CD4-positive, alpha-beta T cell treated with Interleukin-4 for 1 hour (primary cell): ENCODE measurements around the gene MYH9.

Experiments used
- DNase-seq, 2 donors: peaks; one replicate each; pipeline ENCODE4 v3.0.0-alpha.2; 2020 to 2022

MYH9 gene

GRCh38 chr22:36329254-36330078 lies 58.3 kb downstream of the MYH9 start:
- DNase-seq: peak; percentile 62 to 63

DNA sequence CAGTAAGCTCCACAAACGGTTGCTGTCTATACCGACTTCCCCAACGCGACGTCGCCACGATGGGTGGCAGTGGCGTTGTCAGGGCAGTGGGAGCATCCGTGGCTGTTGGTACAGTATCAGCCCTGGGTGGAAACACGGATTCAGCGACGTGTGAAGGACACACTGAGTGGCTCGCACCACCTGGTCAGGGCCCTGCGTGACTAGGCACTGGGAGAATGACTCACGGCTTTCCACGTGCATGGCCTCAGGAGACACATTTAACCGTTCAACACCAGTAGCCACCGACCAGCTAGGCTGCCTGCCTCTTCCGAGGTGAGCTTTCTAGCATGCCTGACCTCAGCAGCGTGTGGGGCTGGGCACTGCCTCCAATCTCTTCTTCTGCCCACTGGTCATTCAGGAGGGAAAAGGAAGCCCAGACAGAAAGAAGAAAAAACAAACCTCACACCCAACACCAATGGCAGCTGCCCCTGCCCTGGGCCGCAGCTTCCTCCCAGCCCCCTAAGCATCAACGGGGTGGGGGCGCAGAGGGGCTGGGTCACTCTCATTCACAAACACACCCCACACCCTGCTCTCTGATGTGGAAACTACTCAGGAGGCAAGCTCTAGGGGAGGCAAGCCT lies 59.0 kb downstream of the MYH9 start:
- peak in 1 of 2 donors; percentile 48 for DNase-seq

DNA sequence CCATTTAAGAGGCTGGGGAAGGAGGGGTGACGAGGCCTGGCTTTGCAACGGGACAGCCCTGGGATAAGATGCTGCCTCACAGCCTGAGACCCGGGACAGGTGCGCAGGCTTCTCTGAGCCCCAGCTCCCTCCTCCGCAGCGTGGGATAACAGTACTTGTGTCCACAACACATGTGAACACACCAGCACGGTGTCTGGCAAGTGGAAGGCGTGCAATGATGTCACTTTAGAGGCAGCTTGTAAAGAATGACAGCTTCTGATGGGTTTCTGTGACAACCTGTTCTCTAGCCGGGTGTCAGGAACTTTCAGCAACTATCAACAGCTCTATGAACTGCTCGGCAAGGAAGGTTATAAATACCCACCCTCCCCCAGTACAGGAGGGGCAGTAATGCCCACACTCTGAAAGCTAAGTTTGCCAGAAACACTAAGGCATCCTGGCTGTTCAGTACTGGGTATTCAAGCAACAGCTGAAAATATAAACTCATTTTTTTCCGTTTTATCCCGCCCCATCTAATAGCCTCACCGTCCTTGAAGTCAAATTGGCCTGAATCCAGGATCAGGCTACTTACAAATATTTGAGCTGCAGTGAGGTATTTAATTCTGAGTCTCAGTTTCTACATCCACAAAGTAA lies 59.7 kb downstream of the MYH9 start:
- no peak for DNase-seq

DNA sequence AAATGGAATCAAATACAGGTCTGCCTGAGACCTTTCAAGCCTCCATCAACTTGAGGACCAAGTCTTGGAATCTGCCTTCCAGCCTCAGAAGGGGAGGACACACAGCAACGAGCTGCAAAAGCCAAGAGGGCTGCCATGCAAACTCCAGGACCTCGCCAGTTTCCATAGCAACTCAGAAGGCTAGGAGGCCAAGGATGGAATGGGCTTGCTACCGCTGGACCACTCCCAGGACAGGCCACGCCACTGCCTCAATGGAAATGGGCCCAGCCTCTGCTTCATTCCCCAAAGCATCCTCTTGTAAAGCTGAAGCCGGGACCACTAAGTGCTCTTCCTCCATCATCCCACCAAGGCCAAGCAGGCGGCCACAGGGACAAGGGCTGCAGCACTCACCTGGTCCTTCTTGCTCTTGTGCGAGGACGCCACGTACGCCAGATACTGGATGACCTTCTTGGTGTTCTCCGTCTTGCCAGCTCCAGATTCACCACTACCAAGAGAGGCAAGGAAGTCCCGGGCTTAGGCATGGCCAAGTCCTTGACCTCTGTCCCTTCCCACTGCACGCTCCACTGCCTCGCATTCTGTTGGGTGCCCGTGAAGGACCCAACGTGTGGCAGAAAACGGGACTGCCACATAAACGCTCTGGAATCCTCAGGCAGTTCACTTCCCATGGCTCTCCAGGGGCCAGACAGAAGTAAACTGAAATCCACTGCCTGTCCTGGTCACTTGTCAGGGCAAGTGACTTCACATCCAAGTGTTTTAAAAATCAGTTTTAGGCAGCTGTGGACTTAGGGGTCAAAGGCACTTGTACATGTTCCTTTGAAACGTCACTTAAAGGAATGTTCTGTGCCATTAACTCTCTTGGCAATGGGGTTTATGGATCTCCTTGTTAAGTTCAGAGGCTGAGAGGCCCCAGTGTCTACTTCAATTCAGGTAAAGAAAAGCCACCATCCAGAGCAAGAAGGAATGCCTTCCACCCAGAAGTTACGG lies 61.3 kb downstream of the MYH9 start:
- no peak for DNase-seq

DNA sequence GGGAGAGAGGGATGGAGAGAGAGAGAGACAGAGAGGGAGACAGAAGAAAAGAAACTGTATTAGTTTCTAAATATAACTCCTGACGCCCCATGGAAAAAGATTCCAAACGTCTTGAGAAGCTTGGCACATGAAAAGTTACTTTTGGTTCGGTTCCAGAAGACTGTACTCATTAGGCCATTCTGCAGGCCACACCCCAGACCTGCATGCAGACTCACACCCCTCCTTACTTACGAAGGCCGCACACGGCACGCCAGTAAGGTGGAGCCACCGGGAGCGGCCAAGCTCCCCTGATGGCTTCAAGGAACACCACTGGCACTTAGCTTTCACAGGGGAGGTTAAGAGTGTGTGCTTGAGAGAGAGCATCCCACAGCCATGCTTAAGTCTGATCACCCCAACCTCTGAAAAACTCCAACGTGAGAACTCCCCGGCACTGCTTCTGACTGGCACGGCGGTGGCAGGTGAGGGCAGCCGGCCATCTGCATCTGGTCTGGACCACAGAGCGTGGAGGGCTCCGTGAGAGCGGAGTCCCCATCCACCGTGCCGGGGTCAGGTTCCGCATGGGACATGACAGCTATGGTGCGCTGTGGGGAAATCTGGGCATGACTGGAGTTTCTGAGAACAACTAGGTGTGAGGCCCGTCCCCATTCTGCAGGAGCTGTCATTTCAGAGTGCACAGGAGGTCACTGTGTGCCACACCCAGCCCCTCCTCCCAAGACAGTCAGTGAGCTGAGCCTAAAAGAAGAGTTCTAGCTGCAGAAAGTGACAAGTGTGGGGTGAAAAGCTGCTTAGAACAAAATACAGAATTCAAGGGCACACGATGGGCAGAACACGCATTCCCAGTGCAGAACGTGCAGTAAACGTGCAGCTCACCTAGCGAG lies 62.4 kb downstream of the MYH9 start:
- no peak for DNase-seq

DNA sequence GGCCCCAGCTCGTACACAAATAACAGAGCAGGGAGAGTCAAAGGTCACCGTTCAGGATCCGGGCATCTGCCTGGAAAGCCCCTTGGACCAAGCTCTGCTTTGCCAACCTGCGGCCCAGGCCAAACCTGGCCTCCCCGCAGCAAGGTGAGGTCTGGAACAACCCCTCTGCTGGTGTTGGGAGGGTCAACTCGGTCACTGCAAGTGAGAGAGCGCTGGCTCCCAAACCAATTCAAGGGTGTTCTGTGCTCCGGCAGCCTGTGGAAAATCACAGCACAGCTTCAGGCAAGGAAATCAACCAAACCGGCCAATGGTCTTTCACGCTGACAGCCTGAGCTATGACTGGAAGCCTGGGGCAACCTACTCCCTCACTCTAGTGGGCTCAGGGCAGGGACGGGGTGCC lies 63.4 kb downstream of the MYH9 start:
- no peak for DNase-seq

DNA sequence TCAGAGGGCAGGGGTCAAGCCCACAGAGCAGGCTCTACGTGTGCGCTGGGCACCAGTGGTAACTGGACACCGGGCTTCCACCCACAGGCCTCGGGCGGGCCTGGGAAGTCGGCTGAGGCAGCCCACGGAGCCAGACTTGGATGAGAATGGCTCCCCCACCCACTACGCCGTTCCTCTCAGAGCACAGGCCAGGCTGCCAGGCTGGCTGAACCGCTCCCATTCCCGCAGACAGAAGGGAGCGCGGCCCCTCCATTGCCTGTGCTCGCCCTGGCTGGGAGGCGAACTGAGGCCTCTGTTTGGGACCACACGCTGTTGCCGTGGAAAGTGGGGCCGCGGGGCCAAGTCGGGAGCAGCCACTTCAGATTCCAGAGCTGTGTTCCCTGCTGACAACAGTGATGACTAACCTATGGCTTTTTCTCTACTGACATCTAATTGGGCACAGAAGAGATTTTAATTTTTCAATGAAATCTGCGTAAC lies 63.9 kb downstream of the MYH9 start:
- no peak for DNase-seq

- DNase-seq: no peak
Observed at GRCh38 chr22:36323182-36323854, 64.4 kb downstream of the MYH9 start.

- no peak for DNase-seq
Observed at GRCh38 chr22:36322602-36322915, 65.2 kb downstream of the MYH9 start.

- no peak for DNase-seq
Observed at GRCh38 chr22:36321797-36322601, 65.8 kb downstream of the MYH9 start.

GRCh38 chr22:36320553-36320952 lies 67.2 kb downstream of the MYH9 start:
- no peak for DNase-seq

- DNase-seq: no peak
Observed at GRCh38 chr22:36319595-36320497, 67.9 kb downstream of the MYH9 start.

- no peak for DNase-seq
Observed at GRCh38 chr22:36318442-36318841, 69.3 kb downstream of the MYH9 start.

GRCh38 chr22:36317658-36318271 lies 70.0 kb downstream of the MYH9 start:
- DNase-seq: no peak

DNA sequence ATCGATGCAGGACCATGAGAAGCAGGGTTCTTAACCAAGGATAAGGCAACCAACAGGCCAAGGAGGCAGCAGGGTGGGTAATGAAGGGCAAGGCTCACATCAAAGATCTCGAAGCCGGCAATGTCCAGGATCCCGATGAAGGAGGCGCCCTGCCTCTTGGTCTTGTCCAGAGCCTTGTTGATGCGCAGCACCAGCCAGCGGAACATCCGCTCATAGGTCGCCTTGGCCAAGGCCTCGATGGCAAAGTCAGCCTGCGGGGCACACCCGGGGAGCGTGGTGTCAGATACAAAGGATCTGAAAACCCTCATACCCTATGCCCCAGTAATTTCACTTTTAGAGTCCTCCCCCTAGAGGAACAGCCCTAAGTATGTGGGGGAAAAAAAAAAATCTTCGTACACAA lies 71.3 kb downstream of the MYH9 start:
- no peak for DNase-seq

- DNase-seq: no peak
Observed at GRCh38 chr22:36315325-36315724, 72.4 kb downstream of the MYH9 start.

DNA sequence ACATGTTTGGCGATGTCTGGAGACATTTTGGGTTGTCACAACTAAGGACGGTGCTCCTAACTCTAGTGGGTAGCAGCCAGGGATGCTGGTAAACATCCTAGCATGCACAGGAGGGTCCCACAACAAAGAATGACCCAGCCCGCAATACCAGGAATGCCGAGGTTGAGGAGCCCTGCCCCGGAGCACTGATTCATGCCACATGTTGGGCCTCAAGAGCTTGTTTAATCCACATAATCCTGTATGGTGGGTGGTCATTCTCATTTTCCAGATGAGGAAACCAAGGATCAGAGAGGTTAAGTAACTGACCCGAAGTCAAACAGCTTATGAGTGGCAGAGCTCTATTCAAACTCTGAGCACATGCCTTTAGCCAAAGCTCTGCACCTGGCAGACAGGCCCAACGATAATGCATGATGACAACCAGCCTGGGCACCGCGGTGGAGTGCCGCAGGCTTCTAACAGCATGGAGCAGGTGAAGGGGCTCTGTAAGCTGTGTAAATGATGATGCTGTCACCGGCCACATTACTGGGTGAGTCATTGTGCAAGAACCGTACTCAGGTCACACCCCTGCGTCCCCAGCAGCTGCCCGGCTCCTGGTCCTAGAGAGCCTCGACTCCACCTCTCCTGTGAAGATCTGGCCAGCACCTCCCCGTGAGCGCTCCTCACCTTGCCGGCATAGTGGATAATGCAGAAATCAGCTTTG lies 76.2 kb downstream of the MYH9 start:
- DNase-seq: no peak

- DNase-seq: no peak
Observed at GRCh38 chr22:36308880-36309279, 78.9 kb downstream of the MYH9 start.
